ENCODE measurements around the gene PTPN2.
"Not testable (repeated sequence)": the region's sequence is repeated elsewhere in the genome, so short reads cannot be mapped to it uniquely, and the experiment has no call there.

PTPN2 gene

GRCh38 chr18:12769644-12770440 is 114.2 kb downstream of the PTPN2 start:
- no peak for DNase-seq

DNA sequence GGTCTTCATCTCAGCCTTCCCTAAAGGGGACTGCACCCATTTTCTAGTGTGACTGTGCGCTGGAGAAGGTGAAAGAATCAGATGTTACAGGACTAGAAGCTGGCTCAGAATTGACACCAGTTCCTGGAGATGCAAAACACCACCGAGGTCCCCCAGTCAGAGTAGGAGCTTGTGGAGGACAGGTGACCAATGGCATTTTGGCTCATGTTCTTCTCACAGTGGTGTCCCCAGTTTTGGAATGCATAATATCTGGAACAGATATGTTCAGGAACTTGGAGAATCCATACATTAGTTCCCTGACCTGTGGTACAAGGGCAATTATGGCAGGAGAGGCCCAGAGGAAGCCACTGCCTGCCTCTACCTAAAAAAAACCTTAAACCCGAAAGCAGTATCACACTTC is 114.9 kb downstream of the PTPN2 start:
- no peak for DNase-seq

- no peak for DNase-seq
Measured at GRCh38 chr18:12768625-12769024, 115.4 kb downstream of the PTPN2 start.

GRCh38 chr18:12767580-12768155 is 116.4 kb downstream of the PTPN2 start:
- DNase-seq: no peak

- no peak for DNase-seq
Measured at GRCh38 chr18:12766986-12767433, 117.0 kb downstream of the PTPN2 start.

GRCh38 chr18:12765586-12765985 is 118.5 kb downstream of the PTPN2 start:
- DNase-seq: no peak

DNA sequence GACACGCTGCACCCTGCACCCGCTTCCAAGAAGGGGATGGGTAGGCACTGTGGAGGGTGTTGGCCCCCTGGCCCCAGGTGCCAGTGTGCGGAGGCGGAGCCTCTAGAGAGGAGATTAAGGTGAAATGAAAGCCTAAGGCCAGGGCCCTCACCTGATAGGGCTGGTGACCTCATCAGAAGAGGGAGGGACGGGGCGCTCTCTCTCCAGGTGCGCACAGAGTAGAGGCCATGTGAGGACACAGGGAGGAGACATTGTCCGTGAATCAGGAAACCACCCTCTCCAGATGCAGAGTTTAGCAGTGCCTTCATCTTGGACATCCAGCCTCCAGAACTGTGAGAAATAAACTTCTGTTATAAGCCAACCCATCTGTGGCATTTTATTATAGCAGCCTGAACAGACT is 118.9 kb downstream of the PTPN2 start:
- DNase-seq: peak; percentile 82

DNA sequence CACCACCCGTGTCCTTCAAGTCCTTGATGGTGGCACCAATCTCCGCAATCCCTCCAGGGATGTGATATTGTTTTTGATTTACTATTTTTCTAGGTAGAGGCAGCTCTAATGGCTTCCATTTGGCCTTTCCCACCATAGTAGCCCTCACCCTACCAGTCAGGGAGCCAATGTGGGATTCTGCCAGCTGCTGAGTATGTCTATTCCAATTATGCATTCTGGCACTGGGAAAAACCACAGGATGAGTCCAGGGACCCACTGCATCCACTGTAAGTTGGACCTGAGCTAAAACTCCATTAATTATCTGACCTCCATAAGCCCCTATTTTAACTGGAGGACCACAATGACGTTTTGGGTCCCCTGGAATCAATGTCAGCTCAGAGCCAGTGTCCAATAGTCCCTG is 125.5 kb downstream of the PTPN2 start:
- DNase-seq: not testable (repeated sequence)

DNA sequence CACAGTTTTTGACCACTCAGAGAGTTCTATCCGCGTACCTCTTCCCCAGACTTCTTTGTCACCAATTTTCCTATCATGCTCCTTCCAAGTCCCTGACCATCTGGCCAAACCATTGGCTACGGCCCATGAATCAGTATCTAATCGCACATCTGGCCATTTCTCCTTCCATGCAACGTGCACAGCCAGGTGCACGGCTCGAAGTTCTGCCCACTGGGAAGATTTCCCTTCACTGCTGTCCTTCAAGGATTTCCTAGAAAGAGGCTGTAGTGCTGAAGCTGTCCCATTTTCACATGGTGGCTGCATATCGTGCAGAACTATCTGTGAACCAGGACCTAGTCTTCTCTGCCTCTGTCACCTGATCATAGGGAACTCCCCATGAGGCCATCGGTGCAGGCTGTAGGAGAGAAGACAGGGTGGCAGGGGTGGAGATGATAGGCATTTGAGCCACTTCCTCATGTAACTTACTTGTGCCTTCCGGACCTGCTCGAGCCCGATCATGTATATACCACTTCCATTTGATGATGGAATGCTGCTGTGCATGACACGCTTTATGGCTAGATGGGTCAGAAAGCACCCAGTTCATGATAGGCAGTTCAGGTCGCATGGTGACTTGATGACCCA is 127.3 kb downstream of the PTPN2 start:
- not testable (repeated sequence) for DNase-seq

DNA sequence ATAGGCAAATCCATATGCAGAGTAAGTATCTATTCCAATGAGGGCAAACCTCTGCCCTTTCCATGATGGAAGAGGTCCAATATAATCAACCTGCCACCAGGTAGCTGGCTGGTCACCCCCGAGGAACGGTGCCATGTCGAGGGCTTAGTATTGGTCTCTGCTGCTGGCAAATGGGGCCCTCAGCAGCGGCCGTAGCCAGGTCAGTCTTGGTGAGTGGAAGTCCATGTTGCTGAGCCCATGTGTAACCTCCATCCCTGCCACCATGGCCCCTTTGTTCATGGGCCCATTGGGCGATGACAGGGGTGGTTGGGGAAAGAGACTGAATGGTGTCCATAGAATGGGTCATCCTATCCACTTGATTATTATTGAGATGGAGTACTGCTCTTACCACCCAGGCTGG is 128.4 kb downstream of the PTPN2 start:
- DNase-seq: not testable (repeated sequence)

- no peak for DNase-seq
Measured at GRCh38 chr18:12754511-12754910, 129.5 kb downstream of the PTPN2 start.

DNA sequence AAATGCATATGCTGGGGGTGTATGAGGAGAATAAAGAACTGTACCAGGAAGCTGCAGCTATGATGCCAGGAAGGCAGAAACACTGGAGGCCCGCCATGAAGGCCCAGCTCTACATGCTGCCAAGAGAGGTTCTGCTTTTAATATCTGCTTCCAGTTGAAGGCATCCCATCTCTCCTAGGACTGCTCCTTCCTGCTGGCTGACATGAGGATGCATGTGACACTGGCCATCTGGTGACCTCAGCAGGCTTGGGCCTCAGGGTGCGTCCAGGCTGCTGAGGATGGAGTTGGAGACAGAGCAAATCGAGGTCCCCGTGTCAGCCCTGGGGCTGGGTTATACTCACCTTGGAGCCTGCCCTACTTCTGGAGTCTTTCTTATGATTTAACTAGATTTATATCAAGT is 132.1 kb downstream of the PTPN2 start:
- DNase-seq: no peak

GRCh38 chr18:12751503-12751884 is 132.5 kb downstream of the PTPN2 start:
- no peak for DNase-seq

DNA sequence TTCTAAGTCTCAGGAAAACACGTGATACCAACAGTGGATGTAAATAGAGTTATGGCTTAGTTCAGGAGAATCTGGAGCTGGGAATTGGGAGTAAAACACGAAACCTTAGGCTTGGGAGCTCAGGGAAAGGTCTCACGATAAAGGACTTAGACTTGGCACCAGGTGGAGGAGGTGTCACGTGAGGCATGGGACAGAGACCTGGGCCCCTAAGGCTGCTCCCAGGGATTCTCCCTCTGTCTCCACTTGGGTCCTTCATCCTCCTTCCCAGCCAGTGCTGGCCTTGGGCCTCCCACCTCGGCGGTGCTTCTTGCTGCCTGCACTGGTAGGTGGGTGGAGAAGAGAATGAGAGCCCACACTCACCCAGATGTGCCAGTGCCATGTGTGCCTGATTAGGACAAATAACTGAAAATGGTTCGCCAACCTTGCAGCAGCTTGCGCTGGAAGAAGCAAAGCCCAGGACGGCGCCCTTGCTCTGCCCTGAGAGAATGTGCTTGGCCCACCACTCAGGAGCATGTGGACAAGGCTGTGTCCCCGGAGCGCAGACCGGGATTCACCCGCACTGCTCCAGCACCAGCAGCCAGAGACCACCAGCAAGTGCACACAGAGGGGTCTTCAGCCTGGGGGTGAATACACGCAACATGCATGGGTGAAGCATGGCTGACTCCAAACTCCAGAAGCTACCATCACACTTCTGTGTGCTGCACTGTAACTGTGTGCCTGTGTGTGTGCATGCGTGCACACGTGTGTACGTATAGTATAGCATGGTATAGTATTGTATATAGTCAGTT is 133.1 kb downstream of the PTPN2 start:
- DNase-seq: no peak

DNA sequence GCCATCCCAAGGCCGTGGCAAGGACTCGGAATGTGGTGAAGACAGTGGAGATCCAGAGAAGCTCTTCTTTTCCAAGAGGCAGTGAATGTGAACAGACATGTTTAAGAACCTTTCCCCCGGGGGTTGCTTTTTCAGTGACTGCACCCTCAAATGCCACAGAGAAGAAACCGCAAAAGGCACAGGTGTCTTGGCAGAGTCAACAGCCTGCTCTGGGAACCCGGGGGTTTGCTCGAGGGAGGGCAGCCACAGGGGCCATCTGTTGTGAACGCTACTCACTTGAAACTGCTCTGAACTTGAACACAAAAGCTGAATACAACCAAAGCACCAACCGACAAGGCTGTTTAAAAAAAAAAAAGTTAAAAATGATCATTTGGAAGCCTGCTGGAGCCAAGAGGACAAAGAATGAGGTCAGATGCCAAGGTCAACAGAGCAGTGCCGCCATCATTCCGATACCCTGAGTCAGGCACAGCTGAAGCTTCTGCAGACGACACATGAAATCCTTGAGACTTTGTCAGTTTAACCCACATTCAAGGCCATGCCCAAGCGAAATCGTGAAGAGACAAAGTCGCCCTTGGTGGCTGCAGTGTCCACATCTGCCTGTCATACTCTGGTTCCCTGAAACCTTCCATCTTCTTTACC is 133.8 kb downstream of the PTPN2 start:
- no peak for DNase-seq

GRCh38 chr18:12749121-12749520 is 134.9 kb downstream of the PTPN2 start:
- no peak for DNase-seq

GRCh38 chr18:12748671-12749070 is 135.4 kb downstream of the PTPN2 start:
- no peak for DNase-seq

DNA sequence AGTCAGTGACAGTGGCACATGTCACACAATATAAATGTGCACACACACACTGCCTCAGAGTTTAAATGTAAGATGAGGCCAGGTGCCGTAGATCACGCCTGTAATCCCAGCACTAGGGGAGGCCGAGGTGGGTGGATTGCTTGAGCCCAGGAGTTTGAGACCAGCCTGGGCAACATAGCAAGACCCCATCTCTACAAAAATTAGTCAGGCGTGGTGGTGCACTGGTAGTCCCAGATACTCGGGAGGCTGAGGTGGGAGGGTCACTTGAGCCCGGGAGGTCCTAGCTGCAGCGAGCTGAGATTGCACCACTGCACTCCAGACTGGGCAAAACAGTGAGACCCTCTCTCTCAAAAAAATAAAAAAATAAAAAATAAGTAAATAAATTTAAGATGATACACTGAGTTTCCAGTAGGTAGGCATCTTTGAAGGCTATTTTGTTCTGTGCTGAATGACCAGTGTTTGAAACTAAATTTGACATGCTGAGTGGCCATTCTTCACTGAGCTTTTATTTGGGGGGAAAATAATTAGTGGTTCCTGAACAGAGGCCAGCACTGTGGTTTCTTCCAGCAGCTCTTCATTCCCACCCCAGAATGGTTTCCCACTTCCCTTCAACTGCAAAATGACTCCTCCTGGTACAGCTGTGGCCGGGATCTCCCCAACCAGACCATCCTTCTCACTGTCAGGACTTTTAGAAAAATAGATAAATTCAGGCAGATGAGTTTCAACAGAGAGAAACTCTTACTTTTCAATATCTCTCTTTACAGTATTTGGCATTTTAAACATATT is 136.3 kb downstream of the PTPN2 start:
- DNase-seq: no peak

GRCh38 chr18:12745095-12745795 is 138.8 kb downstream of the PTPN2 start:
- no peak for DNase-seq

- DNase-seq: peak; percentile 10
Measured at GRCh38 chr18:12744103-12744502, 139.9 kb downstream of the PTPN2 start.

DNA sequence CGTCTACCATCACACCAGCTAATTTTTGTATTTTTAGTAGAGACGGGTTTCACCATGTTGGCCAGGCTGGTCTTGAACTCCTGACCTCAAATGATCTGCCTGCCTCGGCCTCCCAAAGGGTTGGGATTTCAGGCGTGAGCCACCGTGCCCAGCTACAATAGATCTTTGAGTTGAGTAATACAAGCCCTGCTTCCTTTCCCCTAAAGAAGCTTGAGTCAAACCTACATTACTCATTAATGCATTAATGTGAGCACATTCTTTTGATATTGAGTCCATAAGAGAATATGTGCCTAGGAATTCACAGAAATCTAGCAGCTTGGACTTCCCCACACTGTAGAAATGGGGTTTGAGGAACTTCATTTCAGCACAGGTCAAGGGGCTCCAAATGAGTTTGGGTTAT is 141.6 kb downstream of the PTPN2 start:
- no peak for DNase-seq
